A673 (cell line): Measurements from ENCODE around the gene NDUFB10. TPM values are rescaled to one million over a fixed set of nuclear protein-coding genes. Genes with fewer than 3 reads are reported as not detected.

Experiments
- BruUV-seq: library from RNA; stranded (reverse); fragments of 400-500 nt; replicated peaks from 2 replicates; lab custom pipeline; 2021; lab: Mats Ljungman, UMichigan
- CTCF ChIA-PET: fragments of 300-600 bp; sonication (Branson Sonifier 250); formaldehyde crosslinking; loops from one replicate; lab custom pipeline; 2022; ENCODE audit warnings: antibody characterized with exemption; lab: Charles Lee
- POLR2A ChIA-PET: fragments of 300-600 bp; sonication (Branson Sonifier 250); formaldehyde crosslinking; loops from one replicate; lab custom pipeline; 2022; ENCODE audit warnings: antibody characterized with exemption; ENCODE audit not compliant: low non-redundant PET; lab: Charles Lee
- DNase-seq: peaks from one replicate; pipeline ENCODE4 v3.0.0-alpha.2; 2015; ENCODE audit warnings: low spot score
- H3K27ac ChIP-seq: fragments of 200-600 bp; sonication (generic); 2 replicates; pipeline ENCODE4 v1.5.1; 2016; ENCODE audit warnings: mixed run types, low read depth, mild to moderate bottlenecking, mixed read lengths, antibody characterized with exemption, low read length; ENCODE audit not compliant: poor library complexity, severe bottlenecking
- H3K27me3 ChIP-seq: fragments of 200-600 bp; sonication (generic); replicated peaks from 2 replicates; pipeline ENCODE4 v1.6.1; 2017; ENCODE audit warnings: mixed run types, low read depth, mild to moderate bottlenecking, mixed read lengths, antibody characterized with exemption, low read length; ENCODE audit not compliant: insufficient read depth, poor library complexity
- H3K36me3 ChIP-seq: fragments of 200-600 bp; sonication (generic); 2 replicates; pipeline ENCODE4 v1.6.1; 2016; ENCODE audit warnings: mixed run types, mild to moderate bottlenecking, mixed read lengths, antibody characterized with exemption, low read length; ENCODE audit not compliant: insufficient read depth, poor library complexity, severe bottlenecking
- H3K4me1 ChIP-seq: fragments of 200-600 bp; sonication (generic); 2 replicates; pipeline ENCODE4 v1.6.1; 2017; ENCODE audit warnings: mixed run types, mild to moderate bottlenecking, mixed read lengths, antibody characterized with exemption, low read length; ENCODE audit not compliant: insufficient read depth, poor library complexity, severe bottlenecking
- H3K4me3 ChIP-seq: fragments of 200-600 bp; sonication (generic); 2 replicates; pipeline ENCODE4 v1.5.1; 2016; ENCODE audit warnings: low read depth, mixed run types, mild to moderate bottlenecking, mixed read lengths, low read length; ENCODE audit not compliant: poor library complexity, severe bottlenecking
- H3K9me3 ChIP-seq: fragments of 200-600 bp; sonication (generic); 2 replicates; pipeline ENCODE4 v1.6.1; 2016; ENCODE audit warnings: mixed run types, low read depth, mild to moderate bottlenecking, mixed read lengths, antibody characterized with exemption, low read length; ENCODE audit not compliant: poor library complexity, severe bottlenecking
- EZH2 ChIP-seq: fragments of 200-600 bp; sonication (generic); IDR thresholded peaks from 2 replicates; pipeline ENCODE4 v1.6.1; 2017; ENCODE audit warnings: borderline replicate concordance, low read depth, mild to moderate bottlenecking, mixed read lengths, antibody characterized with exemption, low read length; ENCODE audit not compliant: poor library complexity, severe bottlenecking
- intact Hi-C: fragments of 100-400 bp; cut with micrococcal nuclease; formaldehyde crosslinking; loops from one replicate; pipeline ENCODE4 v1.10.0; 2022; ENCODE audit not compliant: unreplicated experiment
- total RNA-seq: library from RNA; stranded (reverse); gene quantifications from 2 replicates; pipeline ENCODE4 v1.2.3, GENCODE V29; 2021
- TF ChIP-seq, protein P1 (sequence below): fragments of 300-800, 200-600 bp; sonication (generic); conservative IDR thresholded peaks from 2 replicates; pipeline ENCODE4 v1.5.1; 2017; ENCODE audit warnings: low read depth, mild to moderate bottlenecking, antibody characterized with exemption, low read length, moderate library complexity, mixed read lengths

Gene NDUFB10
- total RNA-seq, 1 experiment from 2014 or later: 178 TPM

DNA sequence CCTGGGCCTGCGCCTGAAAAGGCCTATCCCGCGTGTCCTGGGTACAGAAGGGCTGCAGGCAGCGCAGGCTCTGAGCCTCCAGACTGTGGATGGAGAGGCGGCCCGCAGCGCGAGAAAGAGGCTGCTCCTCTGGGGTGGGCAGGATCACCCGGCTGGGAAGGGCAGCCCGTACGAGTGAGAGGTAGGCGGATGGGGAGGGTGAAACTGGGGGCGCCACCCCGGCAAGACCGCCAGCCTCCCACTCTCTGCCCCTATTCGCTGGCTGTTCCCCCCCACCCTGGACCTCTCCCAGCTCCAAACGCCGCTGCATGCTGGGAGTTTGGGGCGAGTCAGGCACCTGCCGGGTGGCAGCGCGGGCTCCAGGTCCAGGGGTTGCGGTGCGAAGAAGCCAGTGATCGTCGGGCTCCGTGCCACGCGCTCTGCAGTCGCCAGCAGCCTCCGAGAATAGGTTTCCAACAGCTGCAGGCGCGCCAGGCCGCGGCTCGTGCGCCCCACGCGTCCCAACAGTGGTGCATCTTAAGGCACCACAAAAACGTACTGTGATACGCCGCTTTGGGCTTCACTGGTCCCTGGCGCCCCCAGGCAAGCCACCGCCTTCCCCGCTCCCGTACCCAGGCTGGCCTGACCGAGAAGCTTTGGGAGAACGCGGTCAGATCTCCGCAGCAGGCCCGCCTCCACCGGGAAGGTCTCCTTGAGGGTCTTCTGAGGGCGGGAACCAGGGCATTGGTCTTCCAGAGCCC lies 20.9 kb downstream of the NDUFB10 start:
- no peak for DNase-seq
- ChIA-PET POLR2A (no interaction called here), CTCF (no interaction called here)
- TF ChIP-seq EZH2: no peak
- TF ChIP-seq, protein P1, sequence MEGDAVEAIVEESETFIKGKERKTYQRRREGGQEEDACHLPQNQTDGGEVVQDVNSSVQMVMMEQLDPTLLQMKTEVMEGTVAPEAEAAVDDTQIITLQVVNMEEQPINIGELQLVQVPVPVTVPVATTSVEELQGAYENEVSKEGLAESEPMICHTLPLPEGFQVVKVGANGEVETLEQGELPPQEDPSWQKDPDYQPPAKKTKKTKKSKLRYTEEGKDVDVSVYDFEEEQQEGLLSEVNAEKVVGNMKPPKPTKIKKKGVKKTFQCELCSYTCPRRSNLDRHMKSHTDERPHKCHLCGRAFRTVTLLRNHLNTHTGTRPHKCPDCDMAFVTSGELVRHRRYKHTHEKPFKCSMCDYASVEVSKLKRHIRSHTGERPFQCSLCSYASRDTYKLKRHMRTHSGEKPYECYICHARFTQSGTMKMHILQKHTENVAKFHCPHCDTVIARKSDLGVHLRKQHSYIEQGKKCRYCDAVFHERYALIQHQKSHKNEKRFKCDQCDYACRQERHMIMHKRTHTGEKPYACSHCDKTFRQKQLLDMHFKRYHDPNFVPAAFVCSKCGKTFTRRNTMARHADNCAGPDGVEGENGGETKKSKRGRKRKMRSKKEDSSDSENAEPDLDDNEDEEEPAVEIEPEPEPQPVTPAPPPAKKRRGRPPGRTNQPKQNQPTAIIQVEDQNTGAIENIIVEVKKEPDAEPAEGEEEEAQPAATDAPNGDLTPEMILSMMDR: no peak
- peaks cover 23% of the 10 kb centered on the region for H3K36me3 ChIP-seq
- intact Hi-C loops: no loop called here
- H3K9me3 ChIP-seq: no peaks in the 10 kb centered on the region
- H3K27ac ChIP-seq: no peak overlapping the region
- BruUV-seq: no TSS peak
- no peak overlapping the region for H3K4me3 ChIP-seq
- no peaks in the 10 kb centered on the region for H3K27me3 ChIP-seq
- peaks cover 20% of the 10 kb centered on the region for H3K4me1 ChIP-seq

DNA sequence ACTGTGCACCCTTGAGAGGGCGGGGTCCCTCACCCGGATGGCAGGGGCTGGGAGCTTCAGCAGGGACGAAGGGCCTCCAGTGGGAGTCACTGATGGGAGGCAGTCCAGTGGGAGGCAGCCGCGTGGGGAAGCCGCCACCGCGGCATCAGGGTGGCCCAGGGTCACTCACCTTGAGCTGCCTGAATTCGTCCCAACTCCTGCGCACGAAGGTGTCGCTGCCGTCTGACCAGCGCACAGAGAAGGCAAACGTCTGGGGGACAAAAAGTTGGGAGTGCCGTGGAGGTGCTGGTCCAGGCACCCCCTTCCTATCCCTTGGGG lies 21.4 kb downstream of the NDUFB10 start:
- POLR2A ChIA-PET: no interaction called here
- Histone ChIP-seq H3K4me3 (no peak overlapping the region), H3K27me3 (no peaks in the 10 kb centered on the region), H3K4me1 (peaks cover 20% of the 10 kb centered on the region), H3K9me3 (no peaks in the 10 kb centered on the region), H3K27ac (no peak overlapping the region), H3K36me3 (peaks cover 20% of the 10 kb centered on the region)
- no peak for DNase-seq
- TF ChIP-seq EZH2: no peak
- TF ChIP-seq, protein P1: no peak
- no TSS peak for BruUV-seq
- CTCF ChIA-PET: interaction anchor here (0.9 kb wide), 1 partner anchor 24 kb away, joined by 6 read pairs; no protein-coding TSS in a partner anchor
- intact Hi-C loops: no loop called here

DNA sequence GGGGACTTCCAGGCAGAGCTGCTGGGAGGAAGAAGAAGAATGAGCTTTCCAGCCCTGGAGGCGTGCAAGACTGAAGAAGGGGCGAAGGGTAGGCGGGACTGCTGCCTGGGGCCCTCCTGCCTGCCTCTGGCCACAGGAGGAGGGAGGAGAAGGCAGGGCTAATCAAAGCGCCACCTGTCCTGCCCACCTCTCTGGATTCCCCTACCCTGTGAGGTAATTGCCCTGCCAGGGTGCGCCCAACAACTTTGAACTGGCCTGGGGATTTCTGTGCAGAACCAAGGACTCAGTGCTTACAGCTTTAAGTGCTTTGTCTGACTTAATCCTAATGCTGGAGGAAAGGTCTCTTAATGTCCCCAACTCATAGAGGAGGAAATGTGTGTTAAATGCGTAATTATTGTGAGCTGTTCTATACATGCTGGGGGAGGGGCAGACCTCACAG lies 22.1 kb downstream of the NDUFB10 start, which contains the start of gene NOXO1:
TSS of gene NOXO1 (minus strand) at position 72 of the 439 bp plus-strand sequence. CDS start 290 bp downstream, outside the sequence.
- ChIA-PET CTCF (interaction anchor here (0.7 to 0.9 kb wide), 2 partner anchors 9 to 24 kb away, joined by 3 to 6 read pairs; no protein-coding TSS in a partner anchor), POLR2A (interaction anchor here (0.6 to 0.7 kb wide), 2 partner anchors 16 to 692 kb away, joined by 4 to 5 read pairs; partner anchors contain the start of gene RPS2)
- no peaks in the 10 kb centered on the region for H3K9me3 ChIP-seq
- H3K27ac ChIP-seq: no peak within 1 kb of the TSS
- BruUV-seq: no TSS peak
- DNase-seq: peak; percentile 62
- H3K36me3 ChIP-seq: peaks cover 22% of the 10 kb centered on the region
- TF ChIP-seq, protein P1: no peak
- TF ChIP-seq EZH2: no peak
- peaks cover 20% of the 10 kb centered on the region for H3K4me1 ChIP-seq
- no peak within 1 kb of the TSS for H3K4me3 ChIP-seq
- no peaks in the 10 kb centered on the region for H3K27me3 ChIP-seq
- intact Hi-C loops: no loop called here
